T-helper 2 cell treated with Interferon-gamma antibody and Interleukin-4, amounts not matched to agents 5 μg/mL and 100 μg/mL, for 36 hours (primary cell): ENCODE measurements around the gene PHYH.
"Not testable (repeated sequence)": the region's sequence is repeated elsewhere in the genome, so short reads cannot be mapped to it uniquely, and the experiment has no call there.

ENCODE experiments used
- DNase-seq: peaks from one replicate; pipeline ENCODE4 v3.0.0; 2021; ENCODE audit warnings: low spot score
- H3K27ac Mint-ChIP-seq: one replicate; pipeline ENCODE4 v1.8.0; 2021; ENCODE audit warnings: mild to moderate bottlenecking, mixed read lengths
- H3K27me3 Mint-ChIP-seq: one replicate; pipeline ENCODE4 v1.8.0; 2021; ENCODE audit warnings: low read depth, mixed read lengths
- H3K36me3 Mint-ChIP-seq: one replicate; pipeline ENCODE4 v1.8.0; 2021; ENCODE audit warnings: low read depth, mixed read lengths
- H3K4me1 Mint-ChIP-seq: one replicate; pipeline ENCODE4 v1.8.0; 2021; ENCODE audit warnings: low read depth, mixed read lengths
- H3K4me3 Mint-ChIP-seq: one replicate; pipeline ENCODE4 v1.8.0; 2022; ENCODE audit warnings: mild to moderate bottlenecking, moderate library complexity, mixed read lengths
- H3K9me3 Mint-ChIP-seq: one replicate; pipeline ENCODE4 v1.8.0; 2021; ENCODE audit warnings: mixed read lengths

The PHYH gene

GRCh38 chr10:13238271-13239077 is 61.4 kb downstream of the PHYH start:
- Mint-ChIP-seq H3K9me3 (no peaks in the 10 kb centered on the region), H3K4me3 (no peak overlapping the region), H3K27me3 (no peaks in the 10 kb centered on the region), H3K27ac (no peak overlapping the region), H3K36me3 (no peaks in the 10 kb centered on the region), H3K4me1 (no peaks in the 10 kb centered on the region)
- DNase-seq: no peak

GRCh38 chr10:13236638-13237037 is 63.2 kb downstream of the PHYH start:
- Mint-ChIP-seq H3K9me3 (no peaks in the 10 kb centered on the region), H3K4me3 (no peak overlapping the region), H3K27ac (no peak overlapping the region), H3K4me1 (no peaks in the 10 kb centered on the region), H3K27me3 (no peaks in the 10 kb centered on the region), H3K36me3 (no peaks in the 10 kb centered on the region)
- no peak for DNase-seq

- not testable (repeated sequence) for H3K36me3 Mint-ChIP-seq, H3K4me1 Mint-ChIP-seq, DNase-seq, H3K9me3 Mint-ChIP-seq, H3K27me3 Mint-ChIP-seq, H3K4me3 Mint-ChIP-seq, H3K27ac Mint-ChIP-seq
These were observed 65.1 kb downstream of the PHYH start for GRCh38 chr10:13234736-13235135.

- DNase-seq: no peak
- H3K27me3 Mint-ChIP-seq: no peaks in the 10 kb centered on the region
- no peaks in the 10 kb centered on the region for H3K4me1 Mint-ChIP-seq
- no peaks in the 10 kb centered on the region for H3K9me3 Mint-ChIP-seq
- H3K4me3 Mint-ChIP-seq: no peak within 1 kb of the TSS
- H3K36me3 Mint-ChIP-seq: no peaks in the 10 kb centered on the region
- H3K27ac Mint-ChIP-seq: no peak within 1 kb of the TSS
These were observed 65.7 kb downstream of the PHYH start, which contains the start of gene UCMA for GRCh38 chr10:13234172-13234571. Gene UCMA, minus strand, starts transcription at chr10:13234374. Its CDS starts 116 bp downstream, at chr10:13234258.

- no peak overlapping the region for H3K4me3 Mint-ChIP-seq
- DNase-seq: no peak
- H3K9me3 Mint-ChIP-seq: no peaks in the 10 kb centered on the region
- H3K27me3 Mint-ChIP-seq: no peaks in the 10 kb centered on the region
- H3K27ac Mint-ChIP-seq: no peak overlapping the region
- H3K36me3 Mint-ChIP-seq: no peaks in the 10 kb centered on the region
- no peaks in the 10 kb centered on the region for H3K4me1 Mint-ChIP-seq
These were observed 66.5 kb downstream of the PHYH start for GRCh38 chr10:13233358-13233757.

GRCh38 chr10:13231808-13232207 is 68.1 kb downstream of the PHYH start:
- no peak overlapping the region for H3K4me3 Mint-ChIP-seq
- no peak overlapping the region for H3K27ac Mint-ChIP-seq
- no peak for DNase-seq
- H3K36me3 Mint-ChIP-seq: no peaks in the 10 kb centered on the region
- H3K27me3 Mint-ChIP-seq: no peaks in the 10 kb centered on the region
- no peaks in the 10 kb centered on the region for H3K4me1 Mint-ChIP-seq
- no peaks in the 10 kb centered on the region for H3K9me3 Mint-ChIP-seq

GRCh38 chr10:13231190-13231589 is 68.7 kb downstream of the PHYH start:
- DNase-seq: no peak
- Mint-ChIP-seq H3K36me3 (no peaks in the 10 kb centered on the region), H3K4me1 (no peaks in the 10 kb centered on the region), H3K27ac (no peak overlapping the region), H3K9me3 (no peaks in the 10 kb centered on the region), H3K27me3 (no peaks in the 10 kb centered on the region), H3K4me3 (no peak overlapping the region)
